GM11168 (cell line): Measurements from ENCODE around the gene ABLIM1.

Experiments
- in situ Hi-C: fragments of 300-500 bp; cut with MboI; formaldehyde crosslinking; loops from one replicate; pipeline ENCODE4 v1.12.0; 2022; ENCODE audit warnings: low sequenced_read_pairs; ENCODE audit not compliant: unreplicated experiment

ABLIM1 gene

GRCh38 chr10:114526126-114526503 is 132.0 kb downstream of the ABLIM1 start:
- in situ Hi-C loops = no loop called here

GRCh38 chr10:114525368-114525949 is 132.6 kb downstream of the ABLIM1 start:
- in situ Hi-C loops = no loop called here

GRCh38 chr10:114523876-114524275 is 134.2 kb downstream of the ABLIM1 start:
- in situ Hi-C loops = no loop called here

- in situ Hi-C loops = no loop called here
Observed at GRCh38 chr10:114521255-114521654, 136.8 kb downstream of the ABLIM1 start.

- in situ Hi-C loops = no loop called here
Observed at GRCh38 chr10:114520453-114520852, 137.6 kb downstream of the ABLIM1 start.

GRCh38 chr10:114519756-114520293 is 138.2 kb downstream of the ABLIM1 start:
- in situ Hi-C loops = no loop called here

- in situ Hi-C loops = no loop called here
Observed at GRCh38 chr10:114519306-114519669, 138.8 kb downstream of the ABLIM1 start.

GRCh38 chr10:114518401-114519305 is 139.4 kb downstream of the ABLIM1 start:
- in situ Hi-C loops = no loop called here

- in situ Hi-C loops = no loop called here
Observed at GRCh38 chr10:114517368-114518250, 140.5 kb downstream of the ABLIM1 start.

- in situ Hi-C loops = no loop called here
Observed at GRCh38 chr10:114516356-114516755, 141.7 kb downstream of the ABLIM1 start.

GRCh38 chr10:114515298-114515914 is 142.7 kb downstream of the ABLIM1 start:
- in situ Hi-C loops = no loop called here

- in situ Hi-C loops = no loop called here
Observed at GRCh38 chr10:114513381-114513792, 144.7 kb downstream of the ABLIM1 start.

- in situ Hi-C loops = no loop called here
Observed at GRCh38 chr10:114511881-114512280, 146.2 kb downstream of the ABLIM1 start.

GRCh38 chr10:114508376-114508775 is 149.7 kb downstream of the ABLIM1 start:
- in situ Hi-C loops = no loop called here

GRCh38 chr10:114507449-114507848 is 150.6 kb downstream of the ABLIM1 start:
- in situ Hi-C loops = no loop called here

GRCh38 chr10:114506871-114507385 is 151.1 kb downstream of the ABLIM1 start:
- in situ Hi-C loops = no loop called here

- in situ Hi-C loops = no loop called here
Observed at GRCh38 chr10:114504769-114505579, 153.1 kb downstream of the ABLIM1 start.

- in situ Hi-C loops = no loop called here
Observed at GRCh38 chr10:114502074-114502473, 156.0 kb downstream of the ABLIM1 start.

GRCh38 chr10:114501650-114502049 is 156.4 kb downstream of the ABLIM1 start:
- in situ Hi-C loops = no loop called here
